Fibroblast of lung (primary cell): ENCODE measurements around the gene FXYD1.

Experiments used
- CTCF ChIP-seq, 2 donors: IDR thresholded peaks in 1 of 2; conservative IDR thresholded peaks in 1 of 2; 1 replicate in 1 of 2; 2 replicates in 1 of 2; pipeline ENCODE4 v1.5.1; 2011 to 2012; ENCODE audit warnings: low read length in 2 of 2, control low read depth in 1 of 2, inconsistent platforms in 1 of 2, low read depth in 1 of 2, mild to moderate bottlenecking in 1 of 2
- EZH2 ChIP-seq: IDR thresholded peaks from 2 replicates; pipeline ENCODE4 v1.5.1; 2012; ENCODE audit warnings: low read length, control low read depth, mild to moderate bottlenecking; ENCODE audit errors: missing control alignments

GRCh38 chr19:35181387-35181786 lies 42.8 kb downstream of the FXYD1 start:
- no peak for TF ChIP-seq CTCF (conservative IDR thresholded peaks at IDR 0.05 in 1 of 2, IDR thresholded peaks at IDR 0.05 in 1 of 2; ENCODE audit: low read depth in 1 of 2, low read length in 2 of 2)
- no peak for TF ChIP-seq EZH2
